Left ventricle myocardium inferior (tissue), 1 donor: Measurements from ENCODE around the gene INPP1. TPM values are rescaled to one million over a fixed set of nuclear protein-coding genes. Genes with fewer than 3 reads are reported as not detected.

ENCODE experiments used
- DNase-seq: peaks from one replicate; pipeline ENCODE4 v3.0.0-alpha.2; 2020
- H3K27ac ChIP-seq: fragments of 200-600 bp; replicated peaks from 2 replicates; pipeline ENCODE4 v1.8.0; 2021
- H3K27me3 ChIP-seq: fragments of 200-600 bp; 2 replicates; pipeline ENCODE4 v1.8.0; 2021; ENCODE audit warnings: low read depth
- H3K36me3 ChIP-seq: fragments of 200-600 bp; 2 replicates; pipeline ENCODE4 v1.8.0; 2021
- H3K4me1 ChIP-seq: fragments of 200-600 bp; 2 replicates; pipeline ENCODE4 v1.8.0; 2021
- H3K4me3 ChIP-seq: fragments of 200-600 bp; 2 replicates; pipeline ENCODE4 v1.8.0; 2021; ENCODE audit warnings: mild to moderate bottlenecking, moderate library complexity
- H3K9me3 ChIP-seq: fragments of 200-600 bp; replicated peaks from 2 replicates; pipeline ENCODE4 v1.8.0; 2021
- intact Hi-C: fragments of 100-400 bp; cut with micrococcal nuclease; formaldehyde crosslinking; loops from one replicate; pipeline ENCODE4 v1.11.0; 2022
- total RNA-seq: library from RNA; stranded (reverse); fragmentation: NEBNext Ultra II Directional; extraction: Animal tissue kit (Norgen Biotek cat#: 25700); gene quantifications from one replicate; pipeline ENCODE4 v1.2.1, GENCODE V29; 2021
- TF ChIP-seq, protein P1 (sequence below): fragments of 200-600 bp; IDR thresholded peaks from 2 replicates; pipeline ENCODE4 v1.8.0; 2021; ENCODE audit warnings: antibody characterized with exemption, mild to moderate bottlenecking, borderline replicate concordance
- donor health status: DM: no; HTN: yes; CAD: no; lungs with severe emphysema.

INPP1 gene
- total RNA-seq, 1 donor from 2014 or later, result 15.0 TPM

DNA sequence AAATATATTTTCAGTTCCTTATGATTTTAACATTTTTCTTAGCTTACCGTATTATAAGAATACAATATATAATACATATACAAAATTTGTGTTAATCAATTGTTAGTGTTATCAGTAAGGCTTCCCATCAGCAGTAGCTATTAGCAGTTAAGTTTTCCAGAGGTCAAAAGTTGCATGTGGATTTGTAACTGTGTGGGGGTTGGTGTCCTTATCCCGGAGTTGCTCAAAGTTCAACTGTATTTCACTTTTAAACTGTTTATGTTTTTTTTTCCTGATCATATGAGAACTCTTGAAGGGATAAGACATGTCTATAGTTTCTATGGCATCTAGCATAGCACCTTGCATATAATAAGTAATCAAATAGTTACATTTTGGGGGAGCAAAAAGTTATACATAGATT is 52.9 kb downstream of the INPP1 start:
- TF ChIP-seq, protein P1, sequence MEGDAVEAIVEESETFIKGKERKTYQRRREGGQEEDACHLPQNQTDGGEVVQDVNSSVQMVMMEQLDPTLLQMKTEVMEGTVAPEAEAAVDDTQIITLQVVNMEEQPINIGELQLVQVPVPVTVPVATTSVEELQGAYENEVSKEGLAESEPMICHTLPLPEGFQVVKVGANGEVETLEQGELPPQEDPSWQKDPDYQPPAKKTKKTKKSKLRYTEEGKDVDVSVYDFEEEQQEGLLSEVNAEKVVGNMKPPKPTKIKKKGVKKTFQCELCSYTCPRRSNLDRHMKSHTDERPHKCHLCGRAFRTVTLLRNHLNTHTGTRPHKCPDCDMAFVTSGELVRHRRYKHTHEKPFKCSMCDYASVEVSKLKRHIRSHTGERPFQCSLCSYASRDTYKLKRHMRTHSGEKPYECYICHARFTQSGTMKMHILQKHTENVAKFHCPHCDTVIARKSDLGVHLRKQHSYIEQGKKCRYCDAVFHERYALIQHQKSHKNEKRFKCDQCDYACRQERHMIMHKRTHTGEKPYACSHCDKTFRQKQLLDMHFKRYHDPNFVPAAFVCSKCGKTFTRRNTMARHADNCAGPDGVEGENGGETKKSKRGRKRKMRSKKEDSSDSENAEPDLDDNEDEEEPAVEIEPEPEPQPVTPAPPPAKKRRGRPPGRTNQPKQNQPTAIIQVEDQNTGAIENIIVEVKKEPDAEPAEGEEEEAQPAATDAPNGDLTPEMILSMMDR, result no peak
- Histone ChIP-seq H3K9me3 (no peaks in the 10 kb centered on the region), H3K36me3 (no peaks in the 10 kb centered on the region), H3K4me1 (no peaks in the 10 kb centered on the region), H3K27me3 (no peaks in the 10 kb centered on the region), H3K4me3 (no peak overlapping the region), H3K27ac (no peak overlapping the region)
- DNase-seq, result no peak
- intact Hi-C loops, result no loop called here

DNA sequence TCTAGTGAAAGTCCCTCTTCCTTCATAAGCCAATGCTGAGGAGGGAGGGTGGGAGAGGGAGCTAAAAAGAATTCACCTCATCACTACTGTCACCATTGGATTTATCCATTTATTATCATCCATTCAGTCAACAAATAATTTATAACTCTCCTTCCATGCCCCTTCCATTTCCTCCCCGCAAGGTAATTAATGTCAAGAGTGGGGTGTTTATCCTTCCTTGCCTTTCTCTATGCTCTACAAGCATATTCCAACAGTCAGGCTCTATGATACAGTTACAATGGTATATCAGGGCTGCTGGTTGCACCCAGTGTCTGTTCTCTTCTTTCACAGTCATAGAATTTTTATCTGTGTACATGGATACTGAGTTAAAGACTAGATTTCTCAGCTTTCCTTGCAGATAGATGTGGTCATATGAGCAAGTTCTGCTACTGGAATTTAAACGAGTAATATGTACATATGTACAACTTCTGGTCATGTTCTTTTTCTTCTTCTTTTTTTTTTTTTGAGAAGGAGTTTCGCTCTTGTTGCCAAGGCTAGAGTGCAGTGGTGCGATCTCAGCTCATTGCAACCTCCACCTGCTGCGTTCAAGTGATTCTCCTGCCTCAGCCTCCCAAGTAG is 59.7 kb downstream of the INPP1 start:
- no peak for DNase-seq
- H3K27ac ChIP-seq, result no peak overlapping the region
- intact Hi-C loops, result loop anchor here (10.0 kb wide), 1 partner anchor 92 kb away; no protein-coding TSS in a partner anchor
- H3K4me1 ChIP-seq, result peaks cover 10% of the 10 kb centered on the region
- TF ChIP-seq, protein P1, result no peak
- no peak overlapping the region for H3K4me3 ChIP-seq
- no peaks in the 10 kb centered on the region for H3K27me3 ChIP-seq
- no peaks in the 10 kb centered on the region for H3K36me3 ChIP-seq
- no peaks in the 10 kb centered on the region for H3K9me3 ChIP-seq

DNA sequence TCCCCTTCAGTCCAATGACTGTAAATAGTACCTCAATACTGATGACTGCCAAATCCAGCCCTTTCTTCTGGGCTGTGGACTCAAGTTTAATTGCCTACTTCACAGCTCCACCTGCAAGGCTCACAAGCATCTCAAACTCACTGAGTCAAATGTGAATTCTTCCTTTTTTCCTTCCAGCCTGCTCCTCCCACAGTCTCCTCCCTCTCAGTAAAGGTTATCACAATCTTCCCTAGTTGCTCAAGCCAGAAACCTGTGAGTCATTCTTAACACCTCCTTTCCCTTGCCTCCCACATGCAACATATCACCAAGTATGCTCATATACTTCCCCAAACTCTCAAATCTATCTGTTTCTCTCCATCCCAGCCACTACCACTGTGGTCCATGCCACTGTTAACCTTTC is 61.1 kb downstream of the INPP1 start:
- Histone ChIP-seq H3K27ac (no peak overlapping the region), H3K27me3 (no peaks in the 10 kb centered on the region), H3K4me1 (peaks cover 22% of the 10 kb centered on the region), H3K9me3 (no peaks in the 10 kb centered on the region), H3K36me3 (no peaks in the 10 kb centered on the region), H3K4me3 (no peak overlapping the region)
- no peak for DNase-seq
- TF ChIP-seq, protein P1, result no peak
- intact Hi-C loops, result loop anchor here (10.0 kb wide), 1 partner anchor 90 kb away; no protein-coding TSS in a partner anchor

DNA sequence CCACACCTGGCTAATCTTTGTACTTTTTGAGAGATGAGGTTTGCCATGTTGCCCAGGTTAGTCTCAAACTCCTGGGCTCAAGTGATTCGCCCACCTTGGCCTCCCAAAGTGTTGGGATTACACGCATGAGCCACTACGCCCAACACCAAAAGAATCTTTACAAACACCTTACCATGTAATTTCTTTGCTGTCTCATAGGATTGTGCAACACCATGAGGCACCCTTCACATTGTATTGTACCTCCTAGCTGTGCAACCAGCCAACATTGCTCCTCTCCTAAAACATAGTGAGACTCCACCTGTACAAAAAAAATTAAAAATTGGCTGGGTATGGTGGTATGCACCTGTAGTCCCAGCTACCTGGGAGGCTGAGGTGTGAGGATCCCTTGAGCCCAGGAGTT is 61.7 kb downstream of the INPP1 start:
- H3K9me3 ChIP-seq, result no peaks in the 10 kb centered on the region
- intact Hi-C loops, result loop anchor here (10.0 kb wide), 1 partner anchor 90 kb away; no protein-coding TSS in a partner anchor
- TF ChIP-seq, protein P1, result no peak

DNA sequence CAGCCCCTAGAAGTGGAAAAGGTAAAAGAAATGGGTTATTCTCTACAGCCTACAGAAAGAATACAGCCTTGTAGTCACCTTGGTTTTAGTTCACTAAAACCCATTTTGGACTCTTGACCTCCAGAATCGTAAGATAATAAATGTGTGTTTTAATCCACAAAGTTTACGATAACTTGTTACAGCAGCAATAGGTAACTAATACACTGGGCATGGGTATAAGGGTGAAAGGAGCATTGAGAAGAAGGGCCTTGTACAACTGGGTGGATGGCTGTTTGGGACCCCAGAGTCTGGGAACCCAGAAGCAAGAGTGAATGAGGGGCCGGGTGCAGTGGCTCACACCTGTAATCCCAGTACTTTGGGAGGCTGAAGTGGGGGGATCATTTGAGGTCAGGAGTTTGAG is 62.6 kb downstream of the INPP1 start:
- no peaks in the 10 kb centered on the region for H3K27me3 ChIP-seq
- no peak overlapping the region for H3K27ac ChIP-seq
- peaks cover 33% of the 10 kb centered on the region for H3K4me1 ChIP-seq
- H3K4me3 ChIP-seq, result no peak overlapping the region
- no peaks in the 10 kb centered on the region for H3K9me3 ChIP-seq
- intact Hi-C loops, result loop anchor here (10.0 kb wide), 1 partner anchor 89 kb away; no protein-coding TSS in a partner anchor
- TF ChIP-seq, protein P1, result no peak
- DNase-seq, result no peak
- no peaks in the 10 kb centered on the region for H3K36me3 ChIP-seq

More for the DNA sequence above, 61.7 kb downstream of the INPP1 start:
- Histone ChIP-seq H3K4me1 (peaks cover 28% of the 10 kb centered on the region), H3K27ac (no peak overlapping the region), H3K27me3 (no peaks in the 10 kb centered on the region), H3K36me3 (no peaks in the 10 kb centered on the region), H3K4me3 (no peak overlapping the region)
- no peak for DNase-seq
